Parathyroid adenoma (tissue), 2 donors: ENCODE data around the gene CEACAM18.

Experiments
- H2AFZ ChIP-seq: fragments of 300-600 bp; sonication (generic); one replicate; pipeline ENCODE4 v1.7.0; 2017; ENCODE audit warnings: antibody characterized with exemption, mild to moderate bottlenecking
- H3K27ac ChIP-seq: fragments of 300-600 bp; sonication (generic); one replicate; pipeline ENCODE4 v1.7.0; 2017
- H3K27me3 ChIP-seq: fragments of 300-600 bp; sonication (generic); one replicate; pipeline ENCODE4 v1.7.0; 2017; ENCODE audit warnings: low read length; ENCODE audit not compliant: control insufficient read depth, insufficient read depth
- H3K36me3 ChIP-seq: fragments of 300-600 bp; sonication (generic); one replicate; pipeline ENCODE4 v1.7.0; 2017; ENCODE audit warnings: low read length; ENCODE audit not compliant: control insufficient read depth, insufficient read depth
- H3K4me1 ChIP-seq: fragments of 300-600 bp; sonication (generic); one replicate; pipeline ENCODE4 v1.7.0; 2017; ENCODE audit warnings: control low read depth
- H3K4me2 ChIP-seq: fragments of 300-600 bp; sonication (generic); one replicate; pipeline ENCODE4 v1.7.0; 2017; ENCODE audit warnings: low read length
- H3K4me3 ChIP-seq: fragments of 300-600 bp; sonication (generic); one replicate; pipeline ENCODE4 v1.7.0; 2017; ENCODE audit warnings: low read depth, low read length
- H3K79me2 ChIP-seq: fragments of 300-600 bp; sonication (generic); one replicate; pipeline ENCODE4 v1.7.0; 2017; ENCODE audit warnings: control low read depth
- H3K9ac ChIP-seq: fragments of 300-600 bp; sonication (generic); one replicate; pipeline ENCODE4 v1.7.0; 2017; ENCODE audit warnings: mild to moderate bottlenecking
- H3K9me3 ChIP-seq: fragments of 300-600 bp; sonication (generic); one replicate; pipeline ENCODE4 v1.7.0; 2017; ENCODE audit warnings: low read length; ENCODE audit not compliant: control insufficient read depth
- TF ChIP-seq, protein P1 (sequence below): fragments of 300-600 bp; sonication (generic); IDR thresholded peaks from one replicate; pipeline ENCODE4 v1.7.0; 2017; ENCODE audit warnings: antibody characterized with exemption, mild to moderate bottlenecking
- donor health status: primary hyperparathyroidism.

The CEACAM18 gene

DNA sequence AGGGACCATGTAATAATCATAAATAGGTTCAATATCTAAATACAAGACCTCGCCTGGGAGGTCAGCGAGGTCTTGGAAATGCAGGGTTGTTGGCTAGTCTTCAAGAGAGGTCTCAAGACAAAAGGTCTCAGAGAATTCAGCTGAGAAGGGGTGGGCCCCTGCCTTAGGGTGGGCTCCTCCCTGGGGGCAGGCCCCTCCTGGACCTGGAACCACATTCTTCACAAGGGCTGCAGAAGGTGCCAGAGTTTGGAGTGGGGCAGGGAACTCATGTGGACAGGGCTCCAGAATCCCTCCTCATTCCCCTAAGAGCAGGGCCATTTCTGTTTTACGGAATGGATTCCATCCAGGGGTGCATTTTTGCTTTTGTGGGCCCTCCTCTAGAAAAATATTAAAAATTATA lies 10.2 kb downstream of the CEACAM18 start:
- H3K27me3 ChIP-seq, result no peaks in the 10 kb centered on the region
- TF ChIP-seq, protein P1, sequence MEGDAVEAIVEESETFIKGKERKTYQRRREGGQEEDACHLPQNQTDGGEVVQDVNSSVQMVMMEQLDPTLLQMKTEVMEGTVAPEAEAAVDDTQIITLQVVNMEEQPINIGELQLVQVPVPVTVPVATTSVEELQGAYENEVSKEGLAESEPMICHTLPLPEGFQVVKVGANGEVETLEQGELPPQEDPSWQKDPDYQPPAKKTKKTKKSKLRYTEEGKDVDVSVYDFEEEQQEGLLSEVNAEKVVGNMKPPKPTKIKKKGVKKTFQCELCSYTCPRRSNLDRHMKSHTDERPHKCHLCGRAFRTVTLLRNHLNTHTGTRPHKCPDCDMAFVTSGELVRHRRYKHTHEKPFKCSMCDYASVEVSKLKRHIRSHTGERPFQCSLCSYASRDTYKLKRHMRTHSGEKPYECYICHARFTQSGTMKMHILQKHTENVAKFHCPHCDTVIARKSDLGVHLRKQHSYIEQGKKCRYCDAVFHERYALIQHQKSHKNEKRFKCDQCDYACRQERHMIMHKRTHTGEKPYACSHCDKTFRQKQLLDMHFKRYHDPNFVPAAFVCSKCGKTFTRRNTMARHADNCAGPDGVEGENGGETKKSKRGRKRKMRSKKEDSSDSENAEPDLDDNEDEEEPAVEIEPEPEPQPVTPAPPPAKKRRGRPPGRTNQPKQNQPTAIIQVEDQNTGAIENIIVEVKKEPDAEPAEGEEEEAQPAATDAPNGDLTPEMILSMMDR, result no peak
- no peaks in the 10 kb centered on the region for H3K36me3 ChIP-seq

DNA sequence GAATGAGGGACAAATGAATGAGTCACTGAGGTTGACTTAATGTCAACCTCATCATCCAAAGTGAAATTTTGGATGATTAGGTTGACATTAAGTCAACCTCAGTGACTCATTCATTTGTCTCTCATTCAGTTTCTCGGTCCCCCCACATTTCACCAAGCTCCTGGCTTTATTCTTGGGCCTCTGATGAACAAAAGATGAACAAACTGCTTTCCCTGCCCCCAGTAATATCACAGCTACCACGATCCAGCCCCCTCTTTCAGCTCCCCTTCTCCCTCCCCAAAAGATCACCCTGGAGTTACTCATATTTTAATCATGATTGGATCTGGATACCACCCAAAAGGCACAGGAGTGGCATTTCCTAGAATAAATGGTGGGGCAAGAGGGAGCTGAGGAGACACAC lies 10.8 kb downstream of the CEACAM18 start:
- Histone ChIP-seq H2AFZ (no peak overlapping the region), H3K79me2 (no peaks in the 10 kb centered on the region), H3K36me3 (no peaks in the 10 kb centered on the region), H3K4me1 (no peaks in the 10 kb centered on the region), H3K9me3 (no peaks in the 10 kb centered on the region), H3K27me3 (no peaks in the 10 kb centered on the region), H3K4me3 (no peak overlapping the region), H3K4me2 (no peak overlapping the region), H3K27ac (no peak overlapping the region), H3K9ac (no peak overlapping the region)
- TF ChIP-seq, protein P1, result no peak

More for the DNA sequence above, 10.2 kb downstream of the CEACAM18 start:
- Histone ChIP-seq H3K79me2 (no peaks in the 10 kb centered on the region), H3K27ac (no peak overlapping the region), H3K4me3 (no peak overlapping the region), H3K9ac (no peak overlapping the region), H2AFZ (no peak overlapping the region), H3K9me3 (no peaks in the 10 kb centered on the region), H3K4me2 (no peak overlapping the region), H3K4me1 (no peaks in the 10 kb centered on the region)

DNA sequence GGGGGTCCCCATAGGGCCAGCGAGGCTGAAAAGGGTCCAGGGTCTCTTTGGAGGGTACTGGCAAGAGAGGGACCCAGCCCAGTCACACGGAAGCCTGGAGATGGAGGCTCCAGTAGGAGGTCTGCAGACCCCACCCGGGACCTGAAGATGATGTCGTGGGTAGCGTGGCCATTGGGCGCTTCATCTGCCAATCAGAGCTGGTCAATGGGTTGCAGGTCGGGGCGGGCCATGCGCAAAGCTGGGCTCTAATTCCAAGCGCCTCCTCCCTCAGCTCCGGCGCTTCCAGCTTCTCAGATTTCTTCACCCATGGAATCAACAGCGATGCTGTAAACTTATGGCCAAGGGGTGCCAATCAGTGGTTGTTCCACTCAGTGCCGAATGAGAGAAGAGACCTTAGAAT lies 12.3 kb downstream of the CEACAM18 start:
- Histone ChIP-seq H3K27ac (peak overlapping the region; percentile 29), H3K9ac (no peak overlapping the region), H3K9me3 (no peaks in the 10 kb centered on the region), H3K79me2 (no peaks in the 10 kb centered on the region), H3K27me3 (no peaks in the 10 kb centered on the region), H3K4me1 (no peaks in the 10 kb centered on the region), H3K36me3 (no peaks in the 10 kb centered on the region), H2AFZ (peak overlapping the region; percentile 61), H3K4me2 (no peak overlapping the region), H3K4me3 (no peak overlapping the region)
- TF ChIP-seq, protein P1, result no peak

DNA sequence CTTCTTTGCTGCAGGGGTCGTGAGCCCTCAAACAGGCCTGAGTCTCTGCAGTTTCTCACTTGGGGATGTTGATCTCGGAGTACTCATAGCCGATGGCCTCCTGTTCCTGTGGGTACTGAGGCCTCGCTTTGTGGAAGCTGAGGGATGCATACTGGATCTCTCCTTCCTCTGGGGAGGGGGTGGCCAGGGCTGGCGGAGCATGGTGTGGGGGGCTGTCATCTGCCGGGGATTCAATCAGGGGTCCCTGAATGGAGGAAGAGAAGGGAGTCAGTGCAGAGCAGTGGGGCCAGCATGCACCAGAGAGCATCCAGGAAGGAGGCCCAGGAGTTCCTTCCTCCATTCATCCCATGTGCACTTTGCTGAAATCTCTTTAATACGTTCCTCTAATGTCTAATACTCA lies 13.2 kb downstream of the CEACAM18 start:
- Histone ChIP-seq H3K4me1 (no peaks in the 10 kb centered on the region), H3K27ac (no peak overlapping the region), H3K36me3 (no peaks in the 10 kb centered on the region), H3K4me3 (no peak overlapping the region), H3K4me2 (no peak overlapping the region), H3K9me3 (no peaks in the 10 kb centered on the region), H3K79me2 (no peaks in the 10 kb centered on the region), H2AFZ (no peak overlapping the region), H3K9ac (no peak overlapping the region), H3K27me3 (no peaks in the 10 kb centered on the region)
- TF ChIP-seq, protein P1, result no peak

DNA sequence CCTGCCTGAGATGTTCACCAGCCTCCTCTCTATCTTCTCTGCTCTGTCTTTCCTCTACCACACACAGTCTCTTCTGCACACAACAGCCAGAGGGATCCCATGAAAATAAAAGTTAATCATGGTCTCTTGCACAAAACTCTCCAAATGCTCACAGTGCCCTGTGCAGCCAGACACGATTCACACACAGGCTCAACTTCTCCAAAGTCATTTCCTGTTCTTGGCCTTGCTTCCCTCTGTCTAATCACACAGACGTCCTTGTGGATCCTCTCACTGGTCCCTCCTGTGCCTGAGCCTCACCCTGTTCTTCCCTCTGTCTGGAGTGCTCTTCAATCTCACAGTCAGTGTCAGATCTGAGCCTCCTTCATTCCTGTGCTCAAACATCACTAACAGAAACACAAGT lies 15.4 kb downstream of the CEACAM18 start:
- no peak overlapping the region for H3K4me2 ChIP-seq
- H2AFZ ChIP-seq, result no peak overlapping the region
- H3K4me1 ChIP-seq, result no peaks in the 10 kb centered on the region
- no peaks in the 10 kb centered on the region for H3K9me3 ChIP-seq
- H3K9ac ChIP-seq, result no peak overlapping the region
- H3K27ac ChIP-seq, result no peak overlapping the region
- H3K4me3 ChIP-seq, result no peak overlapping the region
- TF ChIP-seq, protein P1, result no peak
- H3K79me2 ChIP-seq, result no peaks in the 10 kb centered on the region
- no peaks in the 10 kb centered on the region for H3K27me3 ChIP-seq
- H3K36me3 ChIP-seq, result no peaks in the 10 kb centered on the region
